Erythroblast (primary cell): ENCODE measurements around the gene SPRTN.

Source experiments
- GATA1 ChIP-seq: IDR thresholded peaks from 2 replicates; pipeline ENCODE4 v1.6.1; 2011; ENCODE audit warnings: low read depth, mild to moderate bottlenecking, control low read depth, low read length, moderate library complexity
- POLR2A ChIP-seq: IDR thresholded peaks from 2 replicates; pipeline ENCODE4 v1.6.1; 2011; ENCODE audit warnings: mild to moderate bottlenecking, low read length

DNA sequence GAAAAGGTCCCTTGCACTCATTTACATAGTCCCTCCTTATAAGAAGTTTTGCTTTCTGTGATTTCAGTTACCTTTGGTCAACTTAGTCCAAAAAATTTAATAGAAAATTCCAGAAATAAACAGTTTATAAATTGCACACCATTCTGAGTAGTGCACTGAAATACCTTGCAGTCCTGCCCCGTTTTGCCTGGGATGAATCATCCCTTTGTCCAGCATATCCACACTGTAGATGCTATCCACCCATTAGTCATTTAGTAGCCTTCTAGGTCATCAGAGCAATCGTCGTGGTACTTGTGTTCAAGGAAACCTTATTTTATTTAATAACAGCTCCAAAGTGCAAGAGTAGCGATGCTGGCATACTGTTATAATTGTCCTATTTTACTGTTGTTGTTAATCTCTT is 38.0 kb downstream of the SPRTN start:
- TF ChIP-seq POLR2A = no peak
- no peak for TF ChIP-seq GATA1
